Measurements from ENCODE around the gene PPP1R1B.

PPP1R1B gene

DNA sequence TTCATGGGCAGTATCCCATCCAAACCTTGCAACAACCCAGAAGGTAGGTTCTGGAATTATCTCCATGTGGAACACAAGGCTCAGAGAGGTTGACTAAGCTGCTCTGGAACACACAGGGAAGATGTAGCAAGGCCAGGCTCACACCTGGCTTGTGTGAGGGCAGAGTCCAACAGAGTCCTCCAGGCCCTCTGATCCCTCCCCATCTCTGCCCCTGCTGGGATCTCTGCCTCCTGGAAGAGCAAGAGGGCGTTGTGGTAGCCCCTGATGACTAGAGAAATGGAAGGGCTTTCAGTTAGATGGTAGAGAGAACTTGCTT is 7.0 kb upstream of the PPP1R1B start:
- no peak for DNase-seq (ENCODE audit: low spot score)
- TF ChIP-seq, protein P1, sequence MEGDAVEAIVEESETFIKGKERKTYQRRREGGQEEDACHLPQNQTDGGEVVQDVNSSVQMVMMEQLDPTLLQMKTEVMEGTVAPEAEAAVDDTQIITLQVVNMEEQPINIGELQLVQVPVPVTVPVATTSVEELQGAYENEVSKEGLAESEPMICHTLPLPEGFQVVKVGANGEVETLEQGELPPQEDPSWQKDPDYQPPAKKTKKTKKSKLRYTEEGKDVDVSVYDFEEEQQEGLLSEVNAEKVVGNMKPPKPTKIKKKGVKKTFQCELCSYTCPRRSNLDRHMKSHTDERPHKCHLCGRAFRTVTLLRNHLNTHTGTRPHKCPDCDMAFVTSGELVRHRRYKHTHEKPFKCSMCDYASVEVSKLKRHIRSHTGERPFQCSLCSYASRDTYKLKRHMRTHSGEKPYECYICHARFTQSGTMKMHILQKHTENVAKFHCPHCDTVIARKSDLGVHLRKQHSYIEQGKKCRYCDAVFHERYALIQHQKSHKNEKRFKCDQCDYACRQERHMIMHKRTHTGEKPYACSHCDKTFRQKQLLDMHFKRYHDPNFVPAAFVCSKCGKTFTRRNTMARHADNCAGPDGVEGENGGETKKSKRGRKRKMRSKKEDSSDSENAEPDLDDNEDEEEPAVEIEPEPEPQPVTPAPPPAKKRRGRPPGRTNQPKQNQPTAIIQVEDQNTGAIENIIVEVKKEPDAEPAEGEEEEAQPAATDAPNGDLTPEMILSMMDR (IDR thresholded peaks at IDR 0.05; ENCODE audit: extremely low read depth, insufficient read depth, missing control alignments), result no peak
- in situ Hi-C loops (cut with MboI; ENCODE audit: low pct_unique_long_range_greater_than_20kb, low sequenced_read_pairs, unreplicated experiment), result loop anchor here (10.0 kb wide), 1 partner anchor 135 kb away; no protein-coding TSS in a partner anchor

DNA sequence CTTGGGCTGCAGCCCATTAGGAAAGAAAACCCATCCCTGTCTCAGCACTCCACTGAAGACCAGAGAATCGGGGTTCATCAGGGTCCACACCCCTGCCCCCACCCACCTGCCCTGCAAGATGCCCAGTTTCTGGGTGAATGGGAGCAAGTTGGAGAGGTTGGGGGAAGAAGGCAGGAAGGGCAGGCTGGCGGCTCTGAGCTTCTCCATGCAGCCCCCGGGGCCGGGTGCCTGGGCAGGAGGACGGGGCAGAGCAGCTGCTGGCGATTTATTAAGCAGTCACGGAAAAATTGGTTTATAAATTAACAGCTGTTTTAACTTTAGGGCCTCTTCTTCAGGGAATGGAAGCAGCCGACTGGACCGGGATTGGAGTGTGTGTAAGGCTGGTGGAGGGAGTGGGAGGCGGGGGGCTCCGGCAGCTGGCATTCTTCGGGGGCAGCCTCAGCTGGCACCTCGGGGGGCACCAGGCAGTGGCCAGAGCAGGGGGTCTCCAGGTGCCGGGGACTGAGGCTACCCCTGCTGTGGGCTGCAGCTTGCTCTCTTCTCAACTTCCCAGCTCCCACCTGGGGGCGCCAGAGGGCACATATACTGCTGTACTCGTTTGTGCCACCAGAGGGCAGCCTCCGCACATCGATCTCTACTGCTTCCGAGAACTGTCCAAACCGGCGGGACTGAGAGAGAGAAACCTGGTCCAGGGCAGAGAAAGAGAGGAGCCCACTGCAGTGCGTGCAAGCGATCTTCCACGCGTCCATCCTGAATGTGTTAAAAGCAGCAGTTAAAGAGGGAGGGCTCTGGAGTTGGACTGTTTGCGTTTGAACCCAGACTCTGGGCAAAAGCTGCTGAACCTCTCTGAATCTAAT is 5.0 kb upstream of the PPP1R1B start:
- in situ Hi-C loops (cut with MboI; ENCODE audit: low pct_unique_long_range_greater_than_20kb, low sequenced_read_pairs, unreplicated experiment), result loop anchor here (10.0 kb wide), 1 partner anchor 133 kb away; no protein-coding TSS in a partner anchor
- TF ChIP-seq, protein P1 (IDR thresholded peaks at IDR 0.05; ENCODE audit: extremely low read depth, insufficient read depth, missing control alignments), result peak; percentile 100
- DNase-seq (ENCODE audit: low spot score), result peak; percentile 93

- in situ Hi-C loops (cut with MboI; ENCODE audit: low pct_unique_long_range_greater_than_20kb, low sequenced_read_pairs, unreplicated experiment), result loop anchor here (10.0 kb wide), 1 partner anchor 132 kb away; no protein-coding TSS in a partner anchor
- no peak for DNase-seq (ENCODE audit: low spot score)
- TF ChIP-seq, protein P1 (IDR thresholded peaks at IDR 0.05; ENCODE audit: extremely low read depth, insufficient read depth, missing control alignments), result no peak
Observed at GRCh38 chr17:39622380-39623006, 4.3 kb upstream of the PPP1R1B start.

DNA sequence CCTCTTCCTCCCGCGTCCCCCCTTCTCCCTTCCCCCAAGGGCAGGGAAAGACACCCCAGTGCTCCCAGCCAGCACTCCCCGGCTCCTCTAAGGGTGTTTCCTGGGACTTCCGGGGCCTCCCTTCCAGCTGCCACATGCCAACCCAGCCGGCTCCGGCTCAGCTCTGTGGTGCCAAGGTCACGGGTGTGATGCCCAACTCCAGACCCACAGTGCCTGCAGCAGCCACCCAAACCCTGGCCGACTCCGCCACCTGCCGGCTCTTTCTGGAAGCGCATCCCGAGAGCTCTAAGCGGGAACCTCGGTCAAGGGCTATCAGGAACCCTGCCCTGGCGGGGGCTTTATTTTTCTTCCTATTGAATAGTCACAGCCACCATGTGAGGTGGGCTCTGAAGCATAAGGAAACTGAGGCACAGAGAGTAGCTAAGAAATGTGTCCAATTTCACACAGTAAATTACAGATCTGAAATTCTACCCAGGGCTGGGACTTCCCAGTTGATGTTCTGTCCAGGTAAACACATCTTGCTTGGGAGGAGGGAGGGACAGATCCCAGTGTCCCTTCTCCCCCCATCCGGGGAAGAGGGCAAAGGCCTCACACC is 3.3 kb upstream of the PPP1R1B start:
- DNase-seq (ENCODE audit: low spot score), result peak; percentile 87
- in situ Hi-C loops (cut with MboI; ENCODE audit: low pct_unique_long_range_greater_than_20kb, low sequenced_read_pairs, unreplicated experiment), result loop anchor here (10.0 kb wide), 1 partner anchor 131 kb away; no protein-coding TSS in a partner anchor
- TF ChIP-seq, protein P1 (IDR thresholded peaks at IDR 0.05; ENCODE audit: extremely low read depth, insufficient read depth, missing control alignments), result peak; percentile 93

GRCh38 chr17:39624313-39624712 is 2.4 kb upstream of the PPP1R1B start:
- DNase-seq (ENCODE audit: low spot score), result no peak
- in situ Hi-C loops (cut with MboI; ENCODE audit: low pct_unique_long_range_greater_than_20kb, low sequenced_read_pairs, unreplicated experiment), result loop anchor here (10.0 kb wide), 1 partner anchor 130 kb away; no protein-coding TSS in a partner anchor
- TF ChIP-seq, protein P1 (IDR thresholded peaks at IDR 0.05; ENCODE audit: extremely low read depth, insufficient read depth, missing control alignments), result no peak

DNA sequence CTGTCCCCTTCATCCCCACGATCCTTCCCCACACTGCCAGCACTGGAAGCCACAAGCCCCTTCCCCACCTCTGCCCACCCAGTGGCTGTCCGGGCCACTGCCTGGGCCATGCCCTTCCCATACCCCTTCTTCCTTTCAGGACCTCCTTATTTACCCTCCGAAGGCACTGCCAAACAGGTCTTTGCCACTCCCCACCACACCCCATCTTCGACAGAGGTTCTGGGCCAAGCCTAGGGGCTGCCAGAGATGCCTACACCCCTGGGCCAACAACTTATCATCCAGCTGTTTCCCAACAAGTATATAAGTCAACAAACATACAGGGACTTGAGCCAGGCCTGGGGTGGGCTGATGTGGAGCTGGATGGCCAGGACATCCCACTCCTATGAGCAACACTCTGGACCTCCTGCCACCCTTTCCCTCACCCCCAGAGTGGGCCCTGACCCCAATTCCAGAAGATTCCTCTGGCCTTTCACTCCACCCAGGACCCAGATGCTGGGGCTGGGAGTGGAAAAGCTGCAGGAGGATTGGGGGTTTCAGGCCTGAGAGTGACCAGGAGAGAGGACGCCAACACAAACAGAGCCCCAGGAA is 1.5 kb upstream of the PPP1R1B start:
- DNase-seq (ENCODE audit: low spot score), result no peak
- TF ChIP-seq, protein P1 (IDR thresholded peaks at IDR 0.05; ENCODE audit: extremely low read depth, insufficient read depth, missing control alignments), result no peak
- in situ Hi-C loops (cut with MboI; ENCODE audit: low pct_unique_long_range_greater_than_20kb, low sequenced_read_pairs, unreplicated experiment), result loop anchor here (10.0 kb wide), 1 partner anchor 130 kb away; no protein-coding TSS in a partner anchor

Data from GM13977 (cell line).